Heart left ventricle (tissue), 16 donors: ENCODE results near the gene KCNH6. TPM values are rescaled to one million over a fixed set of nuclear protein-coding genes. Genes with fewer than 3 reads are reported as not detected.

Experiments
- ATAC-seq, 4 donors: fragments of 200-7000 bp; cut with Tn5 transposase; one replicate each; pipeline ENCODE4 v1.9.1; 2020 to 2022; ENCODE audit warnings: moderate library complexity in 4 of 4, mild to moderate bottlenecking in 3 of 4, moderate number of reproducible peaks in 1 of 4
- DNase-seq, 5 donors: peaks; one replicate each; pipeline ENCODE4 v3.0.0-alpha.2; 2020
- H3K27ac ChIP-seq, 12 donors: fragments of 200-600 bp; sonication (generic) in 4 of 12; one replicate each; pipeline versions ENCODE4 v1.5.0 to v1.8.0; 2016 to 2022; ENCODE audit warnings: mild to moderate bottlenecking in 2 of 12
- H3K27me3 ChIP-seq, 9 donors: fragments of 200-600 bp; sonication (generic) in 2 of 9; one replicate each; pipeline versions ENCODE4 v1.5.1 to v1.8.0; 2016 to 2022; ENCODE audit warnings: mild to moderate bottlenecking in 3 of 9
- H3K36me3 ChIP-seq, 9 donors: fragments of 200-600 bp; sonication (generic) in 2 of 9; one replicate each; pipeline versions ENCODE4 v1.5.0 to v1.8.0; 2018 to 2022; ENCODE audit warnings: mild to moderate bottlenecking in 2 of 9
- H3K4me1 ChIP-seq, 12 donors: fragments of 200-600 bp; sonication (generic) in 4 of 12; one replicate each; pipeline versions ENCODE4 v1.5.0 to v1.8.0; 2016 to 2022; ENCODE audit warnings: mild to moderate bottlenecking in 3 of 12
- H3K4me3 ChIP-seq, 12 donors: fragments of 200-600 bp; sonication (generic) in 4 of 12; one replicate each; pipeline versions ENCODE4 v1.5.0 to v1.8.0; 2017 to 2022; ENCODE audit warnings: mild to moderate bottlenecking in 9 of 12, moderate library complexity in 4 of 12
- H3K9me3 ChIP-seq, 12 donors: fragments of 200-600 bp; sonication (generic) in 4 of 12; one replicate each; pipeline versions ENCODE4 v1.5.0 to v1.8.0; 2016 to 2022; ENCODE audit warnings: mild to moderate bottlenecking in 1 of 12
- CTCF ChIP-seq, 12 donors: fragments of 200-600 bp; sonication (generic) in 4 of 12; IDR thresholded peaks; one replicate each; pipeline versions ENCODE4 v1.5.0 to v1.8.0; 2018 to 2022; ENCODE audit warnings: antibody characterized with exemption in 12 of 12, mild to moderate bottlenecking in 5 of 12
- POLR2A ChIP-seq, 2 donors: fragments of 450-650 bp; IDR thresholded peaks; one replicate each; pipeline ENCODE4 v1.6.1; 2017; ENCODE audit warnings: antibody characterized with exemption in 2 of 2, mild to moderate bottlenecking in 2 of 2, moderate library complexity in 2 of 2
- WGBS, 4 donors: extraction: QIAGEN DNeasy Blood & Tissue Kit in 2 of 4; methylation state at CpG; one replicate each; pipeline versions ENCODE4 v1.1.5 to v1.1.7; 2013 to 2018; 5-methylcytosine and 5-hydroxymethylcytosine counted together
- intact Hi-C, 10 donors: fragments of 100-400 bp; cut with DNase I; formaldehyde crosslinking; loops; one replicate each; pipeline versions ENCODE4 v1.11.1 to v1.14.2; 2022
- polyA plus RNA-seq, 2 donors: library from polyadenylated mRNA; stranded (reverse); fragments of 200-250 nt; gene quantifications; one replicate each; pipeline ENCODE4 v1.2.3, GENCODE V29; 2013
- total RNA-seq, 9 donors: library from RNA; depleted of rRNA in 2 of 9; stranded (reverse); fragments of >200 nt in 2 of 9; fragmentation: NEBNext Ultra II Directional in 3 of 9; extraction: Animal tissue kit (Norgen Biotek cat#: 25700) in 3 of 9; gene quantifications; one replicate each; pipeline versions ENCODE4 v1.1.0 to v1.2.4, GENCODE V29; 2016 to 2023
- donor health status: ischemic (EF 13 %, LVEDD 7.1; RV severe dilation, severe dysfunction).
- donor health status: healthy with polysubstance abuse.
- donor health status: DM: no; HTN: yes; CAD: no.
- donor health status: DM: no; HTN: no; CAD: no.
- donor health status: ischemic (EF 25% LVEDD 6.9; RV normal size, moderate dysfunction).
- donor health status: ischemic (EF 25% LVEDD 5.7; RV mildly dilated, moderate dysfunction).
- donor health status: healthy.
- donor health status: DM: yes; HTN: yes; CAD: no.
- donor health status: ischemic (EF 35%, LVEDD 5.7; RV mildly dilated, moderate dysfunction).
- donor health status: nonischemic (EF 11% LVEDD 7.7; RV severe dilation, severe dysfunction).
- donor health status: DM: yes; HTN: yes; CAD: no.
- donor health status: PGD.
- donor health status: ischemic (EF 29% LVEDD 5.4; RV normal size, mild dysfunction).
- donor health status: nonischemic (EF 23%, LVEDD 6.1; RV moderate dilation, normal function).

Gene KCNH6
- total and polyA plus RNA-seq, 11 donors: 0.01 TPM; not detected in 10

GRCh38 chr17:63538693-63539595 is 15.8 kb downstream of the KCNH6 start:
- H3K4me1 ChIP-seq: peaks cover 0 to 9% (median 6%) of the 10 kb centered on the region in 12 donors
- no peak overlapping the region for H3K4me3 ChIP-seq
- 67 to 74% (median 70%) methylated on average over 8 to 9 of the region's 9 CpGs for WGBS, 4 donors
- H3K36me3 ChIP-seq: no peaks in the 10 kb centered on the region
- intact Hi-C loops: no loop called here
- TF ChIP-seq POLR2A (IDR thresholded peaks at IDR 0.05) (no peak), CTCF (IDR thresholded peaks at IDR 0.05) (no peak)
- no peak overlapping the region for H3K27ac ChIP-seq
- no peaks in the 10 kb centered on the region for H3K9me3 ChIP-seq
- H3K27me3 ChIP-seq: peaks cover 6 to 40% (median 23%) of the 10 kb centered on the region in 9 donors
- ATAC-seq (no peak), DNase-seq (no peak)

GRCh38 chr17:63540590-63540989 is 17.4 kb downstream of the KCNH6 start:
- H3K4me3 ChIP-seq: no peak overlapping the region
- no peaks in the 10 kb centered on the region for H3K36me3 ChIP-seq
- H3K27ac ChIP-seq: no peak overlapping the region
- DNase-seq: no peak
- H3K9me3 ChIP-seq: no peaks in the 10 kb centered on the region
- intact Hi-C loops: loop anchor here in 1 of 10 donors (10.0 kb wide), 1 partner anchor 96 kb away; the partner anchor contains the start of gene CYB561
- peaks cover 0 to 9% (median 6%) of the 10 kb centered on the region in 12 donors for H3K4me1 ChIP-seq
- no peak for TF ChIP-seq CTCF (IDR thresholded peaks at IDR 0.05)
- no peak for TF ChIP-seq POLR2A (IDR thresholded peaks at IDR 0.05)
- peaks cover 6 to 40% (median 23%) of the 10 kb centered on the region in 9 donors for H3K27me3 ChIP-seq
- 54 to 67% (median 63%) methylated on average over 4 of the region's 4 CpGs for WGBS, 4 donors
- ATAC-seq: no peak

- WGBS, 4 donors: 92 to 94% (median 93%) methylated on average over 8 to 9 of the region's 9 CpGs
These were observed 19.0 kb downstream of the KCNH6 start for GRCh38 chr17:63542218-63542545.

More at GRCh38 chr17:63542218-63542545, 19.0 kb downstream of the KCNH6 start:
- no peak for TF ChIP-seq CTCF (IDR thresholded peaks at IDR 0.05)
- no peak for TF ChIP-seq POLR2A (IDR thresholded peaks at IDR 0.05)
- Histone ChIP-seq H3K9me3 (no peaks in the 10 kb centered on the region), H3K4me3 (no peak overlapping the region), H3K36me3 (no peaks in the 10 kb centered on the region), H3K27ac (no peak overlapping the region), H3K27me3 (peaks cover 6 to 31% (median 23%) of the 10 kb centered on the region in 9 donors), H3K4me1 (peaks cover 0 to 9% (median 6%) of the 10 kb centered on the region in 12 donors)
- DNase-seq: no peak
- intact Hi-C loops: loop anchor here in 1 of 10 donors (10.0 kb wide), 1 partner anchor 97 kb away; the partner anchor contains the start of gene CYB561
- ATAC-seq: no peak
